ENCODE measurements around the gene TNFSF8.

The TNFSF8 gene

GRCh38 chr9:114896344-114896743 is 34.0 kb downstream of the TNFSF8 start:
- H3K4me2 ChIP-seq (ENCODE audit: insufficient read depth, low read length), result no peak overlapping the region
- H3K4me1 ChIP-seq (ENCODE audit: insufficient read depth, low read length), result peaks cover 55% of the 10 kb centered on the region

GRCh38 chr9:114895521-114895991 is 34.8 kb downstream of the TNFSF8 start:
- H3K27me3 ChIP-seq (ENCODE audit: insufficient read depth, low read length, poor library complexity), result no peaks in the 10 kb centered on the region
- TF ChIP-seq EZH2 (IDR thresholded peaks at IDR 0.05; ENCODE audit: borderline replicate concordance, low read depth, low read length, severe bottlenecking), result no peak
- TF ChIP-seq, protein P1, sequence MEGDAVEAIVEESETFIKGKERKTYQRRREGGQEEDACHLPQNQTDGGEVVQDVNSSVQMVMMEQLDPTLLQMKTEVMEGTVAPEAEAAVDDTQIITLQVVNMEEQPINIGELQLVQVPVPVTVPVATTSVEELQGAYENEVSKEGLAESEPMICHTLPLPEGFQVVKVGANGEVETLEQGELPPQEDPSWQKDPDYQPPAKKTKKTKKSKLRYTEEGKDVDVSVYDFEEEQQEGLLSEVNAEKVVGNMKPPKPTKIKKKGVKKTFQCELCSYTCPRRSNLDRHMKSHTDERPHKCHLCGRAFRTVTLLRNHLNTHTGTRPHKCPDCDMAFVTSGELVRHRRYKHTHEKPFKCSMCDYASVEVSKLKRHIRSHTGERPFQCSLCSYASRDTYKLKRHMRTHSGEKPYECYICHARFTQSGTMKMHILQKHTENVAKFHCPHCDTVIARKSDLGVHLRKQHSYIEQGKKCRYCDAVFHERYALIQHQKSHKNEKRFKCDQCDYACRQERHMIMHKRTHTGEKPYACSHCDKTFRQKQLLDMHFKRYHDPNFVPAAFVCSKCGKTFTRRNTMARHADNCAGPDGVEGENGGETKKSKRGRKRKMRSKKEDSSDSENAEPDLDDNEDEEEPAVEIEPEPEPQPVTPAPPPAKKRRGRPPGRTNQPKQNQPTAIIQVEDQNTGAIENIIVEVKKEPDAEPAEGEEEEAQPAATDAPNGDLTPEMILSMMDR (IDR thresholded peaks at IDR 0.05; ENCODE audit: borderline replicate concordance, extremely low read depth, low read length, poor library complexity, severe bottlenecking), result no peak
- DNase-seq (no peak), ATAC-seq (ENCODE audit: insufficient read depth, low read depth) (no peak)
- no peak overlapping the region for H2AFZ ChIP-seq (ENCODE audit: low read depth, low read length)
- no peaks in the 10 kb centered on the region for H3K36me3 ChIP-seq (ENCODE audit: insufficient read depth, low read length)
- peaks cover 47% of the 10 kb centered on the region for H3K4me1 ChIP-seq (ENCODE audit: insufficient read depth, low read length)
- H4K20me1 ChIP-seq (ENCODE audit: insufficient read depth, low read length), result no peaks in the 10 kb centered on the region
- peak overlapping the region; percentile 45; the same call in 1 of the 2 replicates for H3K27ac ChIP-seq (ENCODE audit: low read length)
- H3K9me3 ChIP-seq (ENCODE audit: insufficient read depth, low read length, severe bottlenecking), result no peaks in the 10 kb centered on the region
- H3K9ac ChIP-seq (ENCODE audit: low read depth, low read length), result no peak overlapping the region
- H3K4me2 ChIP-seq (ENCODE audit: insufficient read depth, low read length), result no peak overlapping the region
- H3K4me3 ChIP-seq (ENCODE audit: low read depth in 1 of 2, low read length in 2 of 2), result no peak overlapping the region
- H3K79me2 ChIP-seq (ENCODE audit: insufficient read depth, low read length), result no peaks in the 10 kb centered on the region

More at GRCh38 chr9:114896344-114896743, 34.0 kb downstream of the TNFSF8 start:
- H3K27me3 ChIP-seq (ENCODE audit: insufficient read depth, low read length, poor library complexity), result no peaks in the 10 kb centered on the region
- TF ChIP-seq, protein P1 (IDR thresholded peaks at IDR 0.05; ENCODE audit: borderline replicate concordance, extremely low read depth, low read length, poor library complexity, severe bottlenecking), result no peak
- TF ChIP-seq EZH2 (IDR thresholded peaks at IDR 0.05; ENCODE audit: borderline replicate concordance, low read depth, low read length, severe bottlenecking), result no peak
- ATAC-seq (ENCODE audit: insufficient read depth, low read depth) (no peak), DNase-seq (no peak)
- H2AFZ ChIP-seq (ENCODE audit: low read depth, low read length), result no peak overlapping the region
- no peak overlapping the region for H3K4me3 ChIP-seq (ENCODE audit: low read depth in 1 of 2, low read length in 2 of 2)
- H3K9me3 ChIP-seq (ENCODE audit: insufficient read depth, low read length, severe bottlenecking), result no peaks in the 10 kb centered on the region
- H3K9ac ChIP-seq (ENCODE audit: low read depth, low read length), result no peak overlapping the region
- H4K20me1 ChIP-seq (ENCODE audit: insufficient read depth, low read length), result no peaks in the 10 kb centered on the region
- H3K27ac ChIP-seq (ENCODE audit: low read length), result no peak overlapping the region
- H3K79me2 ChIP-seq (ENCODE audit: insufficient read depth, low read length), result no peaks in the 10 kb centered on the region
- H3K36me3 ChIP-seq (ENCODE audit: insufficient read depth, low read length), result peaks cover 6% of the 10 kb centered on the region; the same call in 1 of the 2 replicates

GRCh38 chr9:114894609-114895433 is 35.6 kb downstream of the TNFSF8 start:
- Histone ChIP-seq H3K4me2 (ENCODE audit: insufficient read depth, low read length) (no peak overlapping the region), H3K79me2 (ENCODE audit: insufficient read depth, low read length) (no peaks in the 10 kb centered on the region), H3K27me3 (ENCODE audit: insufficient read depth, low read length, poor library complexity) (no peaks in the 10 kb centered on the region), H2AFZ (ENCODE audit: low read depth, low read length) (no peak overlapping the region), H4K20me1 (ENCODE audit: insufficient read depth, low read length) (no peaks in the 10 kb centered on the region), H3K4me3 (ENCODE audit: low read depth in 1 of 2, low read length in 2 of 2) (no peak overlapping the region), H3K9me3 (ENCODE audit: insufficient read depth, low read length, severe bottlenecking) (no peaks in the 10 kb centered on the region), H3K36me3 (ENCODE audit: insufficient read depth, low read length) (no peaks in the 10 kb centered on the region), H3K4me1 (ENCODE audit: insufficient read depth, low read length) (peaks cover 47% of the 10 kb centered on the region), H3K27ac (ENCODE audit: low read length) (peak overlapping the region; percentile 45), H3K9ac (ENCODE audit: low read depth, low read length) (no peak overlapping the region)
- no peak for TF ChIP-seq EZH2 (IDR thresholded peaks at IDR 0.05; ENCODE audit: borderline replicate concordance, low read depth, low read length, severe bottlenecking)
- TF ChIP-seq, protein P1 (IDR thresholded peaks at IDR 0.05; ENCODE audit: borderline replicate concordance, extremely low read depth, low read length, poor library complexity, severe bottlenecking), result no peak
- no peak for DNase-seq
- ATAC-seq (ENCODE audit: insufficient read depth, low read depth), result no peak

Measured in DND-41 (cell line).